Transverse colon (tissue), 4 donors: ENCODE results near the gene BCL2L1. TPM values are rescaled to one million over a fixed set of nuclear protein-coding genes. Genes with fewer than 3 reads are reported as not detected.

ENCODE experiments used
- DNase-seq: peaks from one replicate; pipeline ENCODE4 v3.0.0-alpha.2; 2019
- H3K27ac ChIP-seq, 4 donors: fragments of 200-600 bp; sonication (generic); 2 replicates each; pipeline ENCODE4 v1.5.1; 2016 to 2018; ENCODE audit warnings: inconsistent platforms in 4 of 4
- H3K27me3 ChIP-seq: fragments of 200-600 bp; sonication (generic); 2 replicates; pipeline ENCODE4 v1.5.1; 2017; ENCODE audit warnings: inconsistent platforms
- H3K36me3 ChIP-seq, 4 donors: fragments of 200-600 bp; sonication (generic); 2 replicates each; pipeline ENCODE4 v1.5.1; 2017 to 2019; ENCODE audit warnings: inconsistent platforms in 4 of 4
- H3K4me1 ChIP-seq, 4 donors: fragments of 200-600 bp; sonication (generic); 2 replicates each; pipeline ENCODE4 v1.5.1; 2017 to 2020; ENCODE audit warnings: inconsistent platforms in 4 of 4
- H3K4me3 ChIP-seq, 4 donors: fragments of 200-600 bp; sonication (generic); 1 replicate in 1 of 4; 2 replicates in 3 of 4; pipeline versions ENCODE4 v1.5.1 to v1.6.1; 2017 to 2019; ENCODE audit warnings: inconsistent platforms in 4 of 4
- H3K9me3 ChIP-seq, 2 donors: fragments of 200-600 bp; sonication (generic); 2 replicates each; pipeline ENCODE4 v1.5.1; 2017 to 2019; ENCODE audit warnings: inconsistent platforms in 2 of 2
- EP300 ChIP-seq: sonication (generic); formaldehyde crosslinking; IDR thresholded peaks from one replicate; pipeline ENCODE4 v1.6.1; 2017; ENCODE audit warnings: antibody characterized with exemption, low read depth
- POLR2A ChIP-seq: fragments of 450-650 bp; IDR thresholded peaks from one replicate; pipeline ENCODE4 v1.6.1; 2016; ENCODE audit warnings: antibody characterized with exemption, mild to moderate bottlenecking, moderate library complexity
- POLR2AphosphoS5 ChIP-seq, 3 donors: sonication (generic); formaldehyde crosslinking; IDR thresholded peaks; one replicate each; pipeline ENCODE4 v1.6.1; 2016; ENCODE audit warnings: antibody characterized with exemption in 3 of 3
- WGBS, 2 donors: methylation state at CpG; one replicate each; pipeline ENCODE4 v1.1.5; 2018; ENCODE audit warnings: low coverage in 1 of 2; 5-methylcytosine and 5-hydroxymethylcytosine counted together
- in situ Hi-C, 4 donors: fragments of 200-750 bp; cut with MboI; loops; one replicate each; pipeline versions ENCODE4 v1.15.0 to v1.15.1; 2017; ENCODE audit warnings: low sequenced_read_pairs in 3 of 4, low pct_ligation_motif_present in 1 of 4, low pct_unique_long_range_greater_than_20kb in 1 of 4
- intact Hi-C: fragments of 100-400 bp; cut with DNase I; formaldehyde crosslinking; loops from one replicate; pipeline ENCODE4 v1.15.1; 2023; ENCODE audit warnings: low total_unique reads
- total RNA-seq, 4 donors: library from RNA; depleted of rRNA; stranded (reverse); fragments of >200 nt; gene quantifications; one replicate each; pipeline ENCODE4 v1.1.0, GENCODE V29; 2016
- TF ChIP-seq, protein P1 (sequence below), 5 experiments: fragments of 200-600 bp in 3 of 5; fragments of 450-650 bp in 2 of 5; sonication (generic) in 3 of 5; IDR thresholded peaks; 1 replicate in 2 of 5; 2 replicates in 3 of 5; pipeline ENCODE4 v1.5.1; 2016 to 2017; ENCODE audit warnings: antibody characterized with exemption in 5 of 5, inconsistent platforms in 3 of 5, mild to moderate bottlenecking in 2 of 5, moderate library complexity in 1 of 5

BCL2L1 gene
- total RNA-seq, 4 donors from 2014 or later, result 98.6 to 151 (median 107) TPM

DNA sequence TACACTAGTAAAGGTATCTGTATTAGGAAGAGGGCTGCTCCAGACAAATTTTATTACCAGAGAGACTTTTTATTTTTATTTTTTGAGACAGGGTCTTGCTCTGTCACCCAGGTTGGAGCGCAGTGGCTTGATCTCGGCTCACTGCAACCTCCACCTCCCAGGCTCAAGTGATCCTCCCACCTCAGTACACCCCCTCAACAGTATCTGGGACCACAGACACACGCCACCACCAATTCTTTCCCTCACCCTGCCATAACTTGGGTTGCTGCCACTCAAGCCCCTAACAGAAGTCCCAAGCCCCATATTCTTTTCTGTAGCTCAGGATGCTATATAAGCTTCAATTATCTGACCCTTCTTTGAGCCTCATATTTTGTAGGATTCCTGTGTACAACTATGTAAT, 6.9 kb downstream of the BCL2L1 start:
- DNase-seq, result no peak
- WGBS, 2 donors, result 50 to 57% methylated on average over 2 to 3 of the region's 3 CpGs
- TF ChIP-seq POLR2AphosphoS5 (IDR thresholded peaks at IDR 0.05) (no peak), EP300 (no peak), POLR2A (no peak)
- TF ChIP-seq, protein P1, sequence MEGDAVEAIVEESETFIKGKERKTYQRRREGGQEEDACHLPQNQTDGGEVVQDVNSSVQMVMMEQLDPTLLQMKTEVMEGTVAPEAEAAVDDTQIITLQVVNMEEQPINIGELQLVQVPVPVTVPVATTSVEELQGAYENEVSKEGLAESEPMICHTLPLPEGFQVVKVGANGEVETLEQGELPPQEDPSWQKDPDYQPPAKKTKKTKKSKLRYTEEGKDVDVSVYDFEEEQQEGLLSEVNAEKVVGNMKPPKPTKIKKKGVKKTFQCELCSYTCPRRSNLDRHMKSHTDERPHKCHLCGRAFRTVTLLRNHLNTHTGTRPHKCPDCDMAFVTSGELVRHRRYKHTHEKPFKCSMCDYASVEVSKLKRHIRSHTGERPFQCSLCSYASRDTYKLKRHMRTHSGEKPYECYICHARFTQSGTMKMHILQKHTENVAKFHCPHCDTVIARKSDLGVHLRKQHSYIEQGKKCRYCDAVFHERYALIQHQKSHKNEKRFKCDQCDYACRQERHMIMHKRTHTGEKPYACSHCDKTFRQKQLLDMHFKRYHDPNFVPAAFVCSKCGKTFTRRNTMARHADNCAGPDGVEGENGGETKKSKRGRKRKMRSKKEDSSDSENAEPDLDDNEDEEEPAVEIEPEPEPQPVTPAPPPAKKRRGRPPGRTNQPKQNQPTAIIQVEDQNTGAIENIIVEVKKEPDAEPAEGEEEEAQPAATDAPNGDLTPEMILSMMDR (IDR thresholded peaks at IDR 0.05), result no peak
- Histone ChIP-seq H3K4me3 (no peak overlapping the region), H3K27me3 (no peaks in the 10 kb centered on the region), H3K9me3 (no peaks in the 10 kb centered on the region), H3K4me1 (peaks cover 73 to 92% (median 79%) of the 10 kb centered on the region in 4 donors), H3K36me3 (no peaks in the 10 kb centered on the region), H3K27ac (peak overlapping the region; percentile 66 to 98 (median 84))
- intact Hi-C loops (no loop called here), in situ Hi-C loops (no loop called here)

DNA sequence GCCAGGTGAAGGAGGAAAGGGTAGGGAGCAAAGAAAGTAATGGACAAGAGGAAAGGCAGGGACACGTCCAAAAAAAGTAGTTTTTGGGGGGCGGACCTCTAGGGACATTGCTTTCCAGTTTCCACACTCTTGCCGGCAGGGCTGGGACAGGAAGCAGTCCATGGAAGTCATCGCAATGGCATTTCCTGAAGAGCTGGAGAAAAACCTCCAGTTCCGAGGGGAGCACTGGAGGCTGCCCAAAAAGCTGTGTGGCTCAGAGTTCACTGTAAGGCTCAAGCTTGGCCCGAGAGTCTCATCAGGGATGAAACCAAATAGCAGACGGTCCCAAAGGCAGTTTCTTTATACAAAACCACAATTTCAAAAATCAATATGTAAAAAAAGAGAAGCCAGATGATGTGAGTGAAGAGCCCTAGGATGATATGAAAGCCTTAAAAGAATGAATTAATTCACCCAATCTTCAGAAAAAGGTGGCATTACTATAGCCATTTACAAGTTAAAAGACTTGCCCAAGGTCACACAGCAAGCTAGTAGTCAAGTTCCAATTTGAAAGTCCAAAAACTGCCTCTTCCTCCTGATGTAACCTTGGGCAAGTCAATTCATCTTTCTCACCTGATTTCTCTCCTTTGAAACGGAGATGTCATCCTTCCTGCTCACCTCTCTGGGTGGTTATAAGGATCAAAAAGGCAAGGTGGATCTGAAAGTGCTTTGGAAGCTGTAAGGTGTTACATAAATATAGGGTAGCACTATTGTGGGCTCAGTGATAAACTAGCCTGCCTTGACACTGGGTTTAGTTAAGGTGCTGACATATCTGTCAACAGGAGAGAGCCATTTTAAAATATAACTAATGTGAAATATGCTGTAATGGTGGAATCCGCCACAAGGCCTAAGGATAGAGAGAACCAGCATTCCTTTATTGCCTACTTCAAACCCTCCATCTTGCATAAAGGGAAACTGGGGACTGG, 9.1 kb downstream of the BCL2L1 start:
- Histone ChIP-seq H3K27me3 (no peaks in the 10 kb centered on the region), H3K4me3 (peak overlapping the region in 1 of 4 donors; percentile 18), H3K4me1 (peaks cover 72 to 87% (median 73%) of the 10 kb centered on the region in 4 donors), H3K36me3 (no peaks in the 10 kb centered on the region), H3K9me3 (no peaks in the 10 kb centered on the region), H3K27ac (peak overlapping the region; percentile 83 to 98 (median 86))
- in situ Hi-C loops (no loop called here), intact Hi-C loops (no loop called here)
- TF ChIP-seq POLR2AphosphoS5 (IDR thresholded peaks at IDR 0.05) (peak; percentile 20 to 48 (median 41)), POLR2A (no peak)
- DNase-seq, result peak; percentile 55
- WGBS, 2 donors, result 60 to 64% methylated on average over 8 to 9 of the region's 9 CpGs

DNA sequence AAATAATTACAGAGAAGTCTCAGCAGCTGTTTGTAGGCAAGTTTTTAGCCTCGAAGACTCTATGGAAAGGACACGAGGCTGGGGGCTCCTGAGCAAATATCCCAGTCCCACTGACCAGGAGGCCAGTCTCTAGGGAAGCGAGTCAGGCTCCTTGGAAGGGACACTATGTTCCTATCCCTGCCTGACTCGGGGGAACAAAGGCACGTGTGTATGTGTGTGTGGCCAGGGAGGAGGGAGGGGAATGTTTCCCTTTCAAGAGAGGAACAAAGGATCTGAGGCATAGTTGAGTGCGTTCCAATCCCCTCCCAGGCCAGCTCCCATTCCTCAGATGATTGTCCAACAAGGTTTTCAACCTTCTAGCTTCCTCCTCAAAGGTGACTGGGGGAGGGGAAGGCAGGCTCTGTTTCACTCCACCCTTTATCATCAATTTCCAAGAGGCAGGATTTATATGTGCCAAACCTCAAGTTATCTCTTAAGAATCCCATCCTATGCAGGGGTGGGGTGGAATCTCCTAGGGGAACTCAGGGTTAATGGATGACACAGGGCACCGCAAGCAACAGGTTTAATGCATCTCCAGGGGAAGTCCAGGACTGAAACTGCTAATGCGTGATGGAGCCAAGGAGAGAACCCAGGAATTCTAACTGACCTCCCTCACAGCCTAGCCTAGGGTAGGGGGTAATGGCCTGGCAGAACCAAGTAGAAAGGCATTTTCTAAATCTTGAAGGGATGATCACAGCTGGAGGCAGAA, 9.9 kb downstream of the BCL2L1 start:
- in situ Hi-C loops (no loop called here), intact Hi-C loops (no loop called here)
- Histone ChIP-seq H3K27me3 (no peaks in the 10 kb centered on the region), H3K27ac (peak overlapping the region; percentile 83 to 98 (median 86)), H3K4me1 (peaks cover 74 to 87% (median 76%) of the 10 kb centered on the region in 4 donors), H3K9me3 (no peaks in the 10 kb centered on the region), H3K36me3 (no peaks in the 10 kb centered on the region), H3K4me3 (peak overlapping the region in 1 of 4 donors; percentile 18)
- TF ChIP-seq EP300 (peak; percentile 97), POLR2A (no peak), POLR2AphosphoS5 (IDR thresholded peaks at IDR 0.05) (peak; percentile 81 to 93 (median 91))
- TF ChIP-seq, protein P1 (IDR thresholded peaks at IDR 0.05), result no peak
- 22 to 36% methylated on average over 4 to 8 of the region's 8 CpGs for WGBS, 2 donors
- peak; percentile 82 for DNase-seq

DNA sequence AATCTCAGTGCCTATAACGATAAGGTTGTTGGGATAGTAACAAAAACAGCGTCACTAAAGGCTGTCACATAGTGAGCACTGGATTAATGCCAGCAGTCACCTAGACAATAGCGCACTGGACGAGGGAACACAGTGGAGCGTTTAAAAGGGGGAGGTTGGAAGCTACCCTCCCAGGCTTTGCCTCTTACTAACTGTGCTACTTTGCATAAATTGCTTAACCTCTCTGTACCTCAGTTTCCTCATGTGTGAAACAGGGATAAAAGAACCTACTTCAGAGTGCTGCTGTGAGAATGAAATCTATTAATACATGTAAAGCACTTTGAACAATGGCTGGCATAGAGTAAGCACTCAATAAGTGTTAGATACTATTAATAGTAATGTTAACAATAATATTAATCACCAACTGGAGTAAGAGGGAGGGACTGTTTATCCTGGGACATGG, 10.5 kb downstream of the BCL2L1 start:
- no peak for DNase-seq
- WGBS, 2 donors, result 20 to 31% methylated on average over 1 to 5 of the region's 5 CpGs

More for the DNA sequence above, 10.5 kb downstream of the BCL2L1 start:
- Histone ChIP-seq H3K4me3 (no peak overlapping the region), H3K36me3 (peaks cover 0 to 4% (median 1%) of the 10 kb centered on the region in 4 donors), H3K27me3 (no peaks in the 10 kb centered on the region), H3K4me1 (peaks cover 69 to 83% (median 71%) of the 10 kb centered on the region in 4 donors), H3K9me3 (no peaks in the 10 kb centered on the region), H3K27ac (peak overlapping the region; percentile 83 to 98 (median 86))
- no peak for TF ChIP-seq EP300
- TF ChIP-seq POLR2A, result no peak
- TF ChIP-seq POLR2AphosphoS5 (IDR thresholded peaks at IDR 0.05), result no peak
- TF ChIP-seq, protein P1 (IDR thresholded peaks at IDR 0.05), result no peak
- intact Hi-C loops, result no loop called here
- in situ Hi-C loops, result no loop called here
